K562 (cell line): ENCODE data around the gene EVX1. TPM values are rescaled to one million over a fixed set of nuclear protein-coding genes. Genes with fewer than 3 reads are reported as not detected.

Experiments used
- ATAC-seq: fragments of 200-7000 bp; cut with Tn5 transposase; 3 replicates; pipeline ENCODE4 v1.9.1; 2020; ENCODE audit warnings: moderate library complexity
- BruUV-seq: library from RNA; stranded (reverse); fragments of 400-500 nt; replicated peaks from 2 replicates; lab custom pipeline; 2021; lab: Mats Ljungman, UMichigan
- CTCF ChIA-PET: fragments of 300-600 bp; formaldehyde crosslinking; extraction: SDS; loops from one replicate; lab custom pipeline; 2021; ENCODE audit warnings: low intra/inter-chr PET ratio; lab: Yijun Ruan, JAX
- POLR2A ChIA-PET: fragments of 300-600, 350-650 bp; sonication (Branson Sonifier 250); formaldehyde crosslinking; extraction: SDS; loops from one replicate; lab custom pipeline; 2021; ENCODE audit warnings: antibody characterized with exemption, inconsistent platforms; lab: Yijun Ruan, JAX
- DNase-seq, 4 experiments: peaks; one replicate each; pipeline versions ENCODE4 v3.0.0 to v3.0.0-alpha.2; 2011 to 2018; ENCODE audit warnings: low spot score in 3 of 4, mixed read lengths in 3 of 4; ENCODE audit errors: extremely low read depth in 1 of 4
- FAIRE-seq: peaks from 2 replicates; lab custom pipeline; 2011; peaks lifted over from hg19 to GRCh38; lab: Jason Lieb, UNC
- H2AFZ ChIP-seq: 2 replicates; pipeline ENCODE4 v1.6.0; 2011; ENCODE audit warnings: low read depth, low read length, control low read depth, inconsistent platforms
- H3K27ac ChIP-seq: fragments of 200-600 bp; 3 replicates; pipeline ENCODE4 v1.8.0; 2011; ENCODE audit warnings: low read depth, mild to moderate bottlenecking, control low read depth, inconsistent platforms, low read length, moderate library complexity, mixed read lengths; ENCODE audit errors: extremely low read depth
- H3K27me3 ChIP-seq, 2 experiments: fragments of 300-600 bp in 1 of 2; 2 replicates in 1 of 2; 3 replicates in 1 of 2; pipeline versions ENCODE4 v1.6.0 to v1.8.0; 2011; ENCODE audit warnings: inconsistent platforms in 2 of 2, low read length in 2 of 2, mild to moderate bottlenecking in 1 of 2, mixed read lengths in 1 of 2, moderate library complexity in 1 of 2; ENCODE audit not compliant: control insufficient read depth in 2 of 2, insufficient read depth in 2 of 2
- H3K36me3 ChIP-seq: fragments of 300-600 bp; 3 replicates; pipeline ENCODE4 v1.8.0; 2011; ENCODE audit warnings: mild to moderate bottlenecking, low read length, inconsistent platforms; ENCODE audit not compliant: control insufficient read depth, insufficient read depth
- H3K4me1 ChIP-seq, 2 experiments: fragments of 200-600 bp in 1 of 2; replicated peaks in 1 of 2; 2 replicates in 1 of 2; 3 replicates in 1 of 2; pipeline versions ENCODE4 v1.5.1 to v1.8.0; 2011; ENCODE audit warnings: inconsistent platforms in 2 of 2, low read length in 2 of 2, mild to moderate bottlenecking in 1 of 2, mixed read lengths in 1 of 2, moderate library complexity in 1 of 2; ENCODE audit not compliant: control insufficient read depth in 2 of 2, insufficient read depth in 2 of 2
- H3K4me2 ChIP-seq: 2 replicates; pipeline ENCODE4 v1.6.1; 2011; ENCODE audit warnings: low read length, control low read depth, inconsistent platforms, mixed read lengths; ENCODE audit not compliant: insufficient read depth
- H3K4me3 ChIP-seq: fragments of 200-600 bp; sonication (generic), shearing (Covaris generic); 2 replicates; pipeline ENCODE4 v1.5.1; 2016; ENCODE audit warnings: control low read depth, inconsistent platforms
- H3K79me2 ChIP-seq: fragments of 200-600 bp; 3 replicates; pipeline ENCODE4 v1.8.0; 2011; ENCODE audit warnings: low read length, inconsistent platforms; ENCODE audit not compliant: control insufficient read depth, insufficient read depth
- H3K9ac ChIP-seq, 2 experiments: 2 replicates each; pipeline versions ENCODE4 v1.6.0 to v1.6.1; 2011; ENCODE audit warnings: low read depth in 2 of 2, low read length in 2 of 2, control low read depth in 1 of 2, inconsistent platforms in 1 of 2, mild to moderate bottlenecking in 1 of 2, mixed read lengths in 1 of 2; ENCODE audit not compliant: insufficient read depth in 1 of 2
- H3K9me1 ChIP-seq: one replicate; pipeline ENCODE4 v1.6.0; 2011; ENCODE audit warnings: inconsistent platforms, mild to moderate bottlenecking, low read length, moderate library complexity; ENCODE audit not compliant: control insufficient read depth, insufficient read depth
- H3K9me3 ChIP-seq: replicated peaks from 2 replicates; pipeline ENCODE4 v1.5.1; 2011; ENCODE audit warnings: low read depth, low read length, inconsistent platforms; ENCODE audit not compliant: control insufficient read depth, insufficient read depth
- H4K20me1 ChIP-seq: replicated peaks from 2 replicates; pipeline ENCODE4 v1.6.1; 2011; ENCODE audit warnings: low read length, inconsistent platforms, mixed read lengths; ENCODE audit not compliant: control insufficient read depth, insufficient read depth
- EGR1 ChIP-seq: fragments of 450-650 bp; conservative IDR thresholded peaks from 2 replicates; pipeline ENCODE4 v1.6.1; 2017; ENCODE audit warnings: mild to moderate bottlenecking
- EP400 ChIP-seq: fragments of 450-650 bp; IDR thresholded peaks from 2 replicates; pipeline ENCODE4 v1.6.1; 2017; ENCODE audit warnings: antibody characterized with exemption, mild to moderate bottlenecking, moderate library complexity
- KAT8 ChIP-seq: fragments of 450-650 bp; IDR thresholded peaks from 2 replicates; pipeline ENCODE4 v1.6.1; 2016; ENCODE audit warnings: low read depth, mild to moderate bottlenecking
- NFRKB ChIP-seq: fragments of 450-650 bp; IDR thresholded peaks from 2 replicates; pipeline ENCODE4 v1.6.1; 2016; ENCODE audit warnings: low read depth
- PHB ChIP-seq: fragments of 250-450 bp; sonication (Bioruptor Pico); IDR thresholded peaks from 2 replicates; pipeline ENCODE4 v1.5.0; 2021
- PML ChIP-seq: IDR thresholded peaks from 2 replicates; pipeline ENCODE4 v1.6.1; 2012; ENCODE audit warnings: low read length, inconsistent platforms
- POLR3A ChIP-seq: IDR thresholded peaks from 2 replicates; pipeline ENCODE4 v1.6.1; 2011; ENCODE audit warnings: borderline replicate concordance, mild to moderate bottlenecking, moderate library complexity; ENCODE audit not compliant: insufficient read length, insufficient read depth; ENCODE audit errors: extremely low read depth
- SAFB2 ChIP-seq: fragments of 200-400 bp; formaldehyde crosslinking; IDR thresholded peaks from 2 replicates; pipeline ENCODE4 v1.6.1; 2018; ENCODE audit warnings: borderline replicate concordance, low read length, low read depth, moderate library complexity; ENCODE audit not compliant: severe bottlenecking
- SNAPC5 ChIP-seq: fragments of 250-450 bp; sonication (Bioruptor Pico); IDR thresholded peaks from 2 replicates; pipeline ENCODE4 v1.8.0; 2021; ENCODE audit warnings: moderate library complexity, mild to moderate bottlenecking, inconsistent platforms
- TGIF2 ChIP-seq: sonication (generic); formaldehyde crosslinking; IDR thresholded peaks from 2 replicates; pipeline ENCODE4 v1.8.1; 2022; ENCODE audit warnings: mild to moderate bottlenecking, missing genetic modification reagents, moderate library complexity
- ZNF140 ChIP-seq: fragments of 250-450 bp; sonication (Bioruptor Pico); IDR thresholded peaks from 2 replicates; pipeline ENCODE4 v1.8.0; 2021; ENCODE audit warnings: moderate library complexity, mild to moderate bottlenecking, inconsistent platforms
- WGBS: fragments of 100-300 bp; shearing (Covaris generic); methylation state at CpG from one replicate; pipeline ENCODE4 v1.1.6; 2016; ENCODE audit warnings: low coverage, mixed read lengths; ENCODE audit not compliant: insufficient coverage; ENCODE audit errors: missing lambda C conversion rate; 5-methylcytosine and 5-hydroxymethylcytosine counted together
- in situ Hi-C: fragments of 300-500 bp; cut with MboI; formaldehyde crosslinking; loops from 4 replicates; pipeline ENCODE4 v1.15.0; 2018; ENCODE audit warnings: inconsistent platforms, mixed read lengths
- intact Hi-C: fragments of 100-400 bp; cut with micrococcal nuclease; formaldehyde crosslinking; loops from 2 replicates; pipeline ENCODE4 v1.14.2; 2022
- polyA plus RNA-seq, 8 experiments: library from polyadenylated mRNA; depleted of rRNA in 4 of 8; stranded (reverse) in 5 of 8; unstranded in 3 of 8; fragments of >200 nt; fragmentation: Nextera tagmentation in 2 of 8; fragmentation: Illumina TruSeq in 1 of 8; extraction: Ambion mirVana in 2 of 8; extraction: Trizol in 1 of 8; gene quantifications; 2 replicates each; pipeline versions ENCODE4 v1.2.1 to v1.2.3, GENCODE V29; 2011 to 2014; ENCODE audit warnings: inconsistent platforms in 1 of 8, missing spikeins in 1 of 8
- total RNA-seq, 7 experiments: library from RNA; depleted of rRNA in 6 of 7; stranded (reverse); fragments of >200 nt in 6 of 7; fragmentation: Illumina TruSeq in 2 of 7; extraction: Trizol in 2 of 7; gene quantifications; 2 replicates each; pipeline versions ENCODE4 v1.2.1 to v1.2.3, GENCODE V29; 2011 to 2021; ENCODE audit warnings: low replicate concordance in 1 of 7
- TF ChIP-seq, protein P1 (sequence below), 2 experiments: fragments of 450-650 bp in 1 of 2; sonication (generic) in 1 of 2; formaldehyde crosslinking; conservative IDR thresholded peaks; 2 replicates each; pipeline versions ENCODE4 v1.4.0 to v1.8.1; 2020 to 2022; ENCODE audit warnings: mild to moderate bottlenecking in 1 of 2, missing genetic modification reagents in 1 of 2
- TF ChIP-seq, protein P2 (sequence below), 2 experiments: fragments of 450-650 bp; formaldehyde crosslinking in 1 of 2; IDR thresholded peaks; 2 replicates each; pipeline versions ENCODE4 v1.4.0 to v1.6.1; 2014 to 2020; ENCODE audit warnings: mild to moderate bottlenecking in 2 of 2, borderline replicate concordance in 1 of 2, low read depth in 1 of 2

The EVX1 gene
- total and polyA plus RNA-seq, 9 of the 15 experiments (the other 6 are each of a cell fraction or from before 2014, with no cell fraction given): not detected

GRCh38 chr7:27214239-27214950 lies 28.2 kb upstream of the EVX1 start:
- H3K9ac ChIP-seq: no peak overlapping the region
- no peak overlapping the region for H3K4me2 ChIP-seq
- H3K36me3 ChIP-seq: no peaks in the 10 kb centered on the region
- no peak for FAIRE-seq
- H3K79me2 ChIP-seq: no peaks in the 10 kb centered on the region
- DNase-seq: no peak
- ChIA-PET CTCF (no interaction called here), POLR2A (interaction anchor here (0.7 kb wide), 1 partner anchor 991 kb away, joined by 3 read pairs; no protein-coding TSS in a partner anchor)
- H2AFZ ChIP-seq: no peak overlapping the region
- intact Hi-C loops: loop anchor here (5.0 kb wide), 1 partner anchor 363 kb away; no protein-coding TSS in a partner anchor
- H3K9me1 ChIP-seq: no peaks in the 10 kb centered on the region
- H3K4me3 ChIP-seq: no peak overlapping the region
- 0% methylated on average over 8 of the region's 8 CpGs for WGBS
- ATAC-seq: no peak
- no TSS peak for BruUV-seq
- H3K27me3 ChIP-seq: peaks cover 35 to 70% of the 10 kb centered on the region in 2 experiments
- H3K4me1 ChIP-seq: peaks cover 0 to 15% of the 10 kb centered on the region in 2 experiments; a peak in 1 of 5 replicates
- no peak overlapping the region for H3K27ac ChIP-seq
- H3K9me3 ChIP-seq: no peaks in the 10 kb centered on the region
- in situ Hi-C loops: no loop called here
- H4K20me1 ChIP-seq: peaks cover 4% of the 10 kb centered on the region; the same call in 1 of the 2 replicates
- TF ChIP-seq, protein P1, sequence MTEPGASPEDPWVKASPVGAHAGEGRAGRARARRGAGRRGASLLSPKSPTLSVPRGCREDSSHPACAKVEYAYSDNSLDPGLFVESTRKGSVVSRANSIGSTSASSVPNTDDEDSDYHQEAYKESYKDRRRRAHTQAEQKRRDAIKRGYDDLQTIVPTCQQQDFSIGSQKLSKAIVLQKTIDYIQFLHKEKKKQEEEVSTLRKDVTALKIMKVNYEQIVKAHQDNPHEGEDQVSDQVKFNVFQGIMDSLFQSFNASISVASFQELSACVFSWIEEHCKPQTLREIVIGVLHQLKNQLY (CRISPR knock-in tag; conservative IDR thresholded peaks at IDR 0.05): no peak
- TF ChIP-seq, protein P2, sequence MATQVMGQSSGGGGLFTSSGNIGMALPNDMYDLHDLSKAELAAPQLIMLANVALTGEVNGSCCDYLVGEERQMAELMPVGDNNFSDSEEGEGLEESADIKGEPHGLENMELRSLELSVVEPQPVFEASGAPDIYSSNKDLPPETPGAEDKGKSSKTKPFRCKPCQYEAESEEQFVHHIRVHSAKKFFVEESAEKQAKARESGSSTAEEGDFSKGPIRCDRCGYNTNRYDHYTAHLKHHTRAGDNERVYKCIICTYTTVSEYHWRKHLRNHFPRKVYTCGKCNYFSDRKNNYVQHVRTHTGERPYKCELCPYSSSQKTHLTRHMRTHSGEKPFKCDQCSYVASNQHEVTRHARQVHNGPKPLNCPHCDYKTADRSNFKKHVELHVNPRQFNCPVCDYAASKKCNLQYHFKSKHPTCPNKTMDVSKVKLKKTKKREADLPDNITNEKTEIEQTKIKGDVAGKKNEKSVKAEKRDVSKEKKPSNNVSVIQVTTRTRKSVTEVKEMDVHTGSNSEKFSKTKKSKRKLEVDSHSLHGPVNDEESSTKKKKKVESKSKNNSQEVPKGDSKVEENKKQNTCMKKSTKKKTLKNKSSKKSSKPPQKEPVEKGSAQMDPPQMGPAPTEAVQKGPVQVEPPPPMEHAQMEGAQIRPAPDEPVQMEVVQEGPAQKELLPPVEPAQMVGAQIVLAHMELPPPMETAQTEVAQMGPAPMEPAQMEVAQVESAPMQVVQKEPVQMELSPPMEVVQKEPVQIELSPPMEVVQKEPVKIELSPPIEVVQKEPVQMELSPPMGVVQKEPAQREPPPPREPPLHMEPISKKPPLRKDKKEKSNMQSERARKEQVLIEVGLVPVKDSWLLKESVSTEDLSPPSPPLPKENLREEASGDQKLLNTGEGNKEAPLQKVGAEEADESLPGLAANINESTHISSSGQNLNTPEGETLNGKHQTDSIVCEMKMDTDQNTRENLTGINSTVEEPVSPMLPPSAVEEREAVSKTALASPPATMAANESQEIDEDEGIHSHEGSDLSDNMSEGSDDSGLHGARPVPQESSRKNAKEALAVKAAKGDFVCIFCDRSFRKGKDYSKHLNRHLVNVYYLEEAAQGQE (IDR thresholded peaks at IDR 0.05; ENCODE audit: borderline replicate concordance): no peak
- TF ChIP-seq, protein P2 (CRISPR knock-in tag; IDR thresholded peaks at IDR 0.05; ENCODE audit: low read depth): no peak
- TF ChIP-seq SNAPC5 (CRISPR knock-in tag): no peak
- TF ChIP-seq EGR1: no peak
- no peak for TF ChIP-seq PML
- TF ChIP-seq PHB (CRISPR knock-in tag): no peak
- no peak for TF ChIP-seq POLR3A
- no peak for TF ChIP-seq SAFB2
- TF ChIP-seq EP400: no peak
- TF ChIP-seq KAT8: no peak
- TF ChIP-seq TGIF2 (CRISPR knock-in tag): no peak
- no peak for TF ChIP-seq ZNF140 (CRISPR knock-in tag)
- no peak for TF ChIP-seq NFRKB
